Measurements from ENCODE around the gene TNIK. TPM values are rescaled to one million over a fixed set of nuclear protein-coding genes. Genes with fewer than 3 reads are reported as not detected.

Gene TNIK
- polyA plus RNA-seq, 1 donor: 19.2 TPM

GRCh38 chr3:171336406-171336805, 123.8 kb downstream of the TNIK start:
- DNase-seq: no peak

- DNase-seq: no peak
These were observed 124.6 kb downstream of the TNIK start for GRCh38 chr3:171335559-171335958.

GRCh38 chr3:171334465-171334811, 125.8 kb downstream of the TNIK start:
- peak; percentile 32 for DNase-seq

GRCh38 chr3:171333784-171334464, 126.3 kb downstream of the TNIK start:
- DNase-seq: no peak

- DNase-seq: no peak
These were observed 129.3 kb downstream of the TNIK start for GRCh38 chr3:171330938-171331337.

GRCh38 chr3:171329746-171330145, 130.5 kb downstream of the TNIK start:
- DNase-seq: no peak

- no peak for DNase-seq
These were observed 131.7 kb downstream of the TNIK start for GRCh38 chr3:171328419-171329082.

GRCh38 chr3:171327441-171328174, 132.6 kb downstream of the TNIK start:
- no peak for DNase-seq

GRCh38 chr3:171326717-171327440, 133.3 kb downstream of the TNIK start:
- DNase-seq: no peak

GRCh38 chr3:171323938-171324536, 136.2 kb downstream of the TNIK start:
- no peak for DNase-seq

- DNase-seq: no peak
These were observed 138.4 kb downstream of the TNIK start for GRCh38 chr3:171321559-171322360.

- no peak for DNase-seq
These were observed 139.3 kb downstream of the TNIK start for GRCh38 chr3:171320750-171321558.

GRCh38 chr3:171317171-171317570, 143.0 kb downstream of the TNIK start:
- no peak for DNase-seq

- no peak for DNase-seq
These were observed 144.3 kb downstream of the TNIK start for GRCh38 chr3:171315919-171316318.

GRCh38 chr3:171315101-171315500, 145.1 kb downstream of the TNIK start:
- DNase-seq: peak; percentile 20

- DNase-seq: no peak
These were observed 145.9 kb downstream of the TNIK start for GRCh38 chr3:171314341-171314740.

GRCh38 chr3:171313702-171314101, 146.5 kb downstream of the TNIK start:
- no peak for DNase-seq

GRCh38 chr3:171312741-171313140, 147.5 kb downstream of the TNIK start:
- DNase-seq: no peak

- DNase-seq: no peak
These were observed 148.4 kb downstream of the TNIK start for GRCh38 chr3:171311784-171312183.

GRCh38 chr3:171309906-171310359, 150.3 kb downstream of the TNIK start:
- no peak for DNase-seq

Measured in left kidney (tissue), 2 donors.